ENCODE measurements around the gene SLC38A6. TPM values are rescaled to one million over a fixed set of nuclear protein-coding genes. Genes with fewer than 3 reads are reported as not detected.

SLC38A6 gene
- total RNA-seq, 1 experiment from 2014 or later: 9.3 TPM

DNA sequence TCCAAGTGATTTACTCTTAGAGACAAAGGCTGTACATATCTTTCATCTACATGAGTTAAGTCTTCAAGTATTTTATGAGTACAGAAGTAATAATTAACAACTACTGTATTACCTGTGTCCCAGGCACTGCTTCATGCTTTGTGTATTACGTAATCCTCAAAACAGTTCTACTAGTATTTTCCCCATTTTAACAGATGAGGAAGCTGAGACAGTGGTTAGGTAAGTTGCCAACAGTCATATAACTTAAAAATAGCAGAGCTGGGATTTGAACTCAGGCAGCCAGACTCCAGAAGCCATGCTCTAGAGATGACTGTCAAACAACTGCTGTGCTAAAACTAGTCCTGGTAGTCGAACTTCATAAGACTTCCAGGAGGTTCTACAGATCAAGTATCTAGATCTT, 10.9 kb upstream of the SLC38A6 start:
- intact Hi-C loops (cut with micrococcal nuclease; ENCODE audit: unreplicated experiment): no loop called here
- BruUV-seq (replicated peaks): no TSS peak
- ChIA-PET POLR2A (no interaction called here), CTCF (no interaction called here)
- DNase-seq (ENCODE audit: low read depth, low spot score): no peak
- H3K36me3 ChIP-seq (ENCODE audit: control insufficient read depth, insufficient read depth, low read length): peaks cover 1% of the 10 kb centered on the region; the same call in 1 of the 2 replicates
- H3K4me1 ChIP-seq (ENCODE audit: control insufficient read depth, insufficient read depth, low read length): no peaks in the 10 kb centered on the region
- no peak for ATAC-seq
- no peaks in the 10 kb centered on the region for H3K9me3 ChIP-seq (ENCODE audit: control insufficient read depth, insufficient read depth, low read depth, low read length)
- no peaks in the 10 kb centered on the region for H3K27me3 ChIP-seq (ENCODE audit: control insufficient read depth, insufficient read depth, low read length)
- H3K4me3 ChIP-seq (ENCODE audit: low read depth in 2 of 2, low read length in 2 of 2): no peak overlapping the region
- in situ Hi-C loops (cut with HindIII; ENCODE audit: low pct_unique_long_range_greater_than_20kb, low sequenced_read_pairs): no loop called here
- TF ChIP-seq, protein P1, sequence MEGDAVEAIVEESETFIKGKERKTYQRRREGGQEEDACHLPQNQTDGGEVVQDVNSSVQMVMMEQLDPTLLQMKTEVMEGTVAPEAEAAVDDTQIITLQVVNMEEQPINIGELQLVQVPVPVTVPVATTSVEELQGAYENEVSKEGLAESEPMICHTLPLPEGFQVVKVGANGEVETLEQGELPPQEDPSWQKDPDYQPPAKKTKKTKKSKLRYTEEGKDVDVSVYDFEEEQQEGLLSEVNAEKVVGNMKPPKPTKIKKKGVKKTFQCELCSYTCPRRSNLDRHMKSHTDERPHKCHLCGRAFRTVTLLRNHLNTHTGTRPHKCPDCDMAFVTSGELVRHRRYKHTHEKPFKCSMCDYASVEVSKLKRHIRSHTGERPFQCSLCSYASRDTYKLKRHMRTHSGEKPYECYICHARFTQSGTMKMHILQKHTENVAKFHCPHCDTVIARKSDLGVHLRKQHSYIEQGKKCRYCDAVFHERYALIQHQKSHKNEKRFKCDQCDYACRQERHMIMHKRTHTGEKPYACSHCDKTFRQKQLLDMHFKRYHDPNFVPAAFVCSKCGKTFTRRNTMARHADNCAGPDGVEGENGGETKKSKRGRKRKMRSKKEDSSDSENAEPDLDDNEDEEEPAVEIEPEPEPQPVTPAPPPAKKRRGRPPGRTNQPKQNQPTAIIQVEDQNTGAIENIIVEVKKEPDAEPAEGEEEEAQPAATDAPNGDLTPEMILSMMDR (IDR thresholded peaks at IDR 0.05): no peak
- no peak for TF ChIP-seq SIN3A (IDR thresholded peaks at IDR 0.05; ENCODE audit: borderline replicate concordance, insufficient read depth, low read depth, low read length)
- TF ChIP-seq, protein P2, sequence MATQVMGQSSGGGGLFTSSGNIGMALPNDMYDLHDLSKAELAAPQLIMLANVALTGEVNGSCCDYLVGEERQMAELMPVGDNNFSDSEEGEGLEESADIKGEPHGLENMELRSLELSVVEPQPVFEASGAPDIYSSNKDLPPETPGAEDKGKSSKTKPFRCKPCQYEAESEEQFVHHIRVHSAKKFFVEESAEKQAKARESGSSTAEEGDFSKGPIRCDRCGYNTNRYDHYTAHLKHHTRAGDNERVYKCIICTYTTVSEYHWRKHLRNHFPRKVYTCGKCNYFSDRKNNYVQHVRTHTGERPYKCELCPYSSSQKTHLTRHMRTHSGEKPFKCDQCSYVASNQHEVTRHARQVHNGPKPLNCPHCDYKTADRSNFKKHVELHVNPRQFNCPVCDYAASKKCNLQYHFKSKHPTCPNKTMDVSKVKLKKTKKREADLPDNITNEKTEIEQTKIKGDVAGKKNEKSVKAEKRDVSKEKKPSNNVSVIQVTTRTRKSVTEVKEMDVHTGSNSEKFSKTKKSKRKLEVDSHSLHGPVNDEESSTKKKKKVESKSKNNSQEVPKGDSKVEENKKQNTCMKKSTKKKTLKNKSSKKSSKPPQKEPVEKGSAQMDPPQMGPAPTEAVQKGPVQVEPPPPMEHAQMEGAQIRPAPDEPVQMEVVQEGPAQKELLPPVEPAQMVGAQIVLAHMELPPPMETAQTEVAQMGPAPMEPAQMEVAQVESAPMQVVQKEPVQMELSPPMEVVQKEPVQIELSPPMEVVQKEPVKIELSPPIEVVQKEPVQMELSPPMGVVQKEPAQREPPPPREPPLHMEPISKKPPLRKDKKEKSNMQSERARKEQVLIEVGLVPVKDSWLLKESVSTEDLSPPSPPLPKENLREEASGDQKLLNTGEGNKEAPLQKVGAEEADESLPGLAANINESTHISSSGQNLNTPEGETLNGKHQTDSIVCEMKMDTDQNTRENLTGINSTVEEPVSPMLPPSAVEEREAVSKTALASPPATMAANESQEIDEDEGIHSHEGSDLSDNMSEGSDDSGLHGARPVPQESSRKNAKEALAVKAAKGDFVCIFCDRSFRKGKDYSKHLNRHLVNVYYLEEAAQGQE (IDR thresholded peaks at IDR 0.05; ENCODE audit: insufficient read depth in 1 of 2, low read depth in 2 of 2, low read length in 1 of 2): no peak
- no peak for TF ChIP-seq TCF7L2 (IDR thresholded peaks at IDR 0.05; ENCODE audit: low read depth, low read length)
- TF ChIP-seq POLR2AphosphoS5 (IDR thresholded peaks at IDR 0.05; ENCODE audit: low read depth, low read length): no peak
- H3K27ac ChIP-seq (ENCODE audit: low read length): no peak overlapping the region

GRCh38 chr14:60971271-60971670, 9.8 kb upstream of the SLC38A6 start:
- Histone ChIP-seq H3K27ac (ENCODE audit: low read length) (no peak overlapping the region), H3K4me1 (ENCODE audit: control insufficient read depth, insufficient read depth, low read length) (no peaks in the 10 kb centered on the region), H3K4me3 (ENCODE audit: low read depth in 2 of 2, low read length in 2 of 2) (no peak overlapping the region), H3K9me3 (ENCODE audit: control insufficient read depth, insufficient read depth, low read depth, low read length) (no peaks in the 10 kb centered on the region), H3K36me3 (ENCODE audit: control insufficient read depth, insufficient read depth, low read length) (peaks cover 5% of the 10 kb centered on the region; the same call in 1 of the 2 replicates), H3K27me3 (ENCODE audit: control insufficient read depth, insufficient read depth, low read length) (no peaks in the 10 kb centered on the region)
- intact Hi-C loops (cut with micrococcal nuclease; ENCODE audit: unreplicated experiment) (no loop called here), in situ Hi-C loops (cut with HindIII; ENCODE audit: low pct_unique_long_range_greater_than_20kb, low sequenced_read_pairs) (no loop called here)
- no TSS peak for BruUV-seq (replicated peaks)
- ChIA-PET POLR2A (no interaction called here), CTCF (no interaction called here)
- no peak for TF ChIP-seq TCF7L2 (IDR thresholded peaks at IDR 0.05; ENCODE audit: low read depth, low read length)
- no peak for TF ChIP-seq POLR2AphosphoS5 (IDR thresholded peaks at IDR 0.05; ENCODE audit: low read depth, low read length)
- TF ChIP-seq SIN3A (IDR thresholded peaks at IDR 0.05; ENCODE audit: borderline replicate concordance, insufficient read depth, low read depth, low read length): no peak
- TF ChIP-seq, protein P2 (IDR thresholded peaks at IDR 0.05; ENCODE audit: insufficient read depth in 1 of 2, low read depth in 2 of 2, low read length in 1 of 2): no peak
- TF ChIP-seq, protein P1 (IDR thresholded peaks at IDR 0.05): no peak
- no peak for DNase-seq (ENCODE audit: low read depth, low spot score)
- no peak for ATAC-seq

All from Panc1 (cell line).